Smooth muscle cell (in vitro differentiated cells): ENCODE results near the gene COX7A2L. TPM values are rescaled to one million over a fixed set of nuclear protein-coding genes. Genes with fewer than 3 reads are reported as not detected.
A peak's percentile ranks its signal among the peaks of the same experiment; 100 is the strongest.

Experiments used
- DNase-seq: peaks from one replicate; lab custom pipeline; 2025; ENCODE audit not compliant: unreplicated experiment; lab: John Stamatoyannopoulos, UW
- H2AFZ ChIP-seq: fragments of 200-600 bp; sonication (generic); 2 replicates; pipeline ENCODE4 v1.6.0; 2016; ENCODE audit warnings: antibody characterized with exemption, low read depth, mild to moderate bottlenecking
- H3F3A ChIP-seq: fragments of 200-600 bp; sonication (generic); 2 replicates; pipeline ENCODE4 v1.6.0; 2017; ENCODE audit warnings: antibody characterized with exemption, low read depth
- H3K27ac ChIP-seq: fragments of 200-600 bp; sonication (generic); 2 replicates; pipeline ENCODE4 v1.5.1; 2016; ENCODE audit warnings: low read depth, mild to moderate bottlenecking
- H3K27me3 ChIP-seq: fragments of 200-600 bp; sonication (generic); 2 replicates; pipeline ENCODE4 v1.6.1; 2016; ENCODE audit warnings: low read depth, mild to moderate bottlenecking
- H3K36me3 ChIP-seq: fragments of 200-600 bp; sonication (generic); 2 replicates; pipeline ENCODE4 v1.5.1; 2016; ENCODE audit warnings: low read depth
- H3K4me1 ChIP-seq: fragments of 200-600 bp; sonication (generic); 2 replicates; pipeline ENCODE4 v1.5.1; 2016; ENCODE audit warnings: low read depth
- H3K4me2 ChIP-seq: fragments of 200-600 bp; sonication (generic); 2 replicates; pipeline ENCODE4 v1.6.0; 2016; ENCODE audit warnings: mild to moderate bottlenecking
- H3K4me3 ChIP-seq: fragments of 200-600 bp; sonication (generic); 2 replicates; pipeline ENCODE4 v1.5.1; 2016; ENCODE audit warnings: mild to moderate bottlenecking
- H3K79me2 ChIP-seq: fragments of 200-600 bp; sonication (generic); 2 replicates; pipeline ENCODE4 v1.6.0; 2016; ENCODE audit warnings: low read depth, mild to moderate bottlenecking
- H3K9ac ChIP-seq: fragments of 200-600 bp; sonication (generic); 2 replicates; pipeline ENCODE4 v1.6.0; 2016; ENCODE audit warnings: low read depth
- H3K9me3 ChIP-seq: fragments of 200-600 bp; sonication (generic); replicated peaks from 2 replicates; pipeline ENCODE4 v1.5.1; 2016; ENCODE audit warnings: low read depth
- H4K20me1 ChIP-seq: fragments of 200-600 bp; sonication (generic); 2 replicates; pipeline ENCODE4 v1.6.0; 2016; ENCODE audit warnings: low read depth
- WGBS: methylation state at CpG from one replicate; pipeline ENCODE4 v1.1.7; 2016; ENCODE audit warnings: low lambda C conversion rate; 5-methylcytosine and 5-hydroxymethylcytosine counted together
- polyA plus RNA-seq: library from polyadenylated mRNA; unstranded; fragments of >200 nt; fragmentation: Nextera tagmentation; extraction: Ambion mirVana; gene quantifications from 2 replicates; pipeline ENCODE4 v1.2.1, GENCODE V29; 2016
- total RNA-seq: library from RNA; depleted of rRNA; stranded (reverse); fragments of >200 nt; gene quantifications from 2 replicates; pipeline ENCODE4 v1.2.3, GENCODE V29; 2014
- TF ChIP-seq, protein P1 (sequence below): fragments of 200-600 bp; sonication (generic); IDR thresholded peaks from 2 replicates; pipeline ENCODE4 v1.5.1; 2017; ENCODE audit warnings: borderline replicate concordance, mild to moderate bottlenecking, antibody characterized with exemption; ENCODE audit not compliant: insufficient read depth, poor library complexity, severe bottlenecking

The COX7A2L gene
- total and polyA plus RNA-seq, 2 experiments from 2014 or later = 93.3 to 145 TPM

DNA sequence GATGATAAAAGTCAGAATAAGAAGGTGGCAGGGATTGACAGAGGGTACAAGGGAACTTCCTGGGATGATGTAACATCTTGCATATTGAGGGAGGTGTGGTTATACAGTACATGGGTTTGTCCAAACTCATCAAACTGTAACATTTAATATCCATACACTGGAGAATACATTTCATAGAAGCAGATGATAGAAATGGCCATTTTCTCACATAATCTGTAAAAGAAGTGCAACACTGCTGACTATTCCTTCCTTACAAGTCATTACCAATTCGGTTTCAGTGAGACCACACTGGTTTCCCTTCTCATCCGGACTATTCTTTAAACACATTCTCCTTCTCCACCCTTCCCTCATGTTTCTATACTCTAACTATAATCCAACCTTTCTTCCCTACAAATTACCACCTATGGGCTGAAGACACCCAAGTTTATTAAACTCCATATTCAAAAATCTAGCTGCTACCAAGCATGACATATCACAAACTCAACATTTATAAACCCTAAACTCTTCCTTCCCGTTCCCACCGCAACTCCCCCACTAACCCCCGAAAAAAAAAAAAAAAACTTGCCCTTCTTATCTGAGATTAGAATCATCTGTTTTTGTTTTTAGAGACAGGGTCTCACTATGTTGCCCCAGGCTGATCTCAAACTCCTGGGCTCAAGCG, 1.6 kb downstream of the COX7A2L start:
- DNase-seq = no peak
- H3K9me3 ChIP-seq = no peaks in the 10 kb centered on the region
- H2AFZ ChIP-seq = no peak overlapping the region
- H3K9ac ChIP-seq = peak overlapping the region; percentile 98
- peak overlapping the region; percentile 90 for H3K4me2 ChIP-seq
- TF ChIP-seq, protein P1, sequence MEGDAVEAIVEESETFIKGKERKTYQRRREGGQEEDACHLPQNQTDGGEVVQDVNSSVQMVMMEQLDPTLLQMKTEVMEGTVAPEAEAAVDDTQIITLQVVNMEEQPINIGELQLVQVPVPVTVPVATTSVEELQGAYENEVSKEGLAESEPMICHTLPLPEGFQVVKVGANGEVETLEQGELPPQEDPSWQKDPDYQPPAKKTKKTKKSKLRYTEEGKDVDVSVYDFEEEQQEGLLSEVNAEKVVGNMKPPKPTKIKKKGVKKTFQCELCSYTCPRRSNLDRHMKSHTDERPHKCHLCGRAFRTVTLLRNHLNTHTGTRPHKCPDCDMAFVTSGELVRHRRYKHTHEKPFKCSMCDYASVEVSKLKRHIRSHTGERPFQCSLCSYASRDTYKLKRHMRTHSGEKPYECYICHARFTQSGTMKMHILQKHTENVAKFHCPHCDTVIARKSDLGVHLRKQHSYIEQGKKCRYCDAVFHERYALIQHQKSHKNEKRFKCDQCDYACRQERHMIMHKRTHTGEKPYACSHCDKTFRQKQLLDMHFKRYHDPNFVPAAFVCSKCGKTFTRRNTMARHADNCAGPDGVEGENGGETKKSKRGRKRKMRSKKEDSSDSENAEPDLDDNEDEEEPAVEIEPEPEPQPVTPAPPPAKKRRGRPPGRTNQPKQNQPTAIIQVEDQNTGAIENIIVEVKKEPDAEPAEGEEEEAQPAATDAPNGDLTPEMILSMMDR = no peak
- H4K20me1 ChIP-seq = peaks cover 55% of the 10 kb centered on the region
- no peaks in the 10 kb centered on the region for H3K36me3 ChIP-seq
- peaks cover 21% of the 10 kb centered on the region for H3K4me1 ChIP-seq
- WGBS = 71% methylated on average over 6 of the region's 6 CpGs
- no peaks in the 10 kb centered on the region for H3K27me3 ChIP-seq
- H3K4me3 ChIP-seq = peak overlapping the region; percentile 89
- peak overlapping the region; percentile 92 for H3K27ac ChIP-seq
- H3F3A ChIP-seq = no peaks in the 10 kb centered on the region
- H3K79me2 ChIP-seq = peaks cover 64% of the 10 kb centered on the region

DNA sequence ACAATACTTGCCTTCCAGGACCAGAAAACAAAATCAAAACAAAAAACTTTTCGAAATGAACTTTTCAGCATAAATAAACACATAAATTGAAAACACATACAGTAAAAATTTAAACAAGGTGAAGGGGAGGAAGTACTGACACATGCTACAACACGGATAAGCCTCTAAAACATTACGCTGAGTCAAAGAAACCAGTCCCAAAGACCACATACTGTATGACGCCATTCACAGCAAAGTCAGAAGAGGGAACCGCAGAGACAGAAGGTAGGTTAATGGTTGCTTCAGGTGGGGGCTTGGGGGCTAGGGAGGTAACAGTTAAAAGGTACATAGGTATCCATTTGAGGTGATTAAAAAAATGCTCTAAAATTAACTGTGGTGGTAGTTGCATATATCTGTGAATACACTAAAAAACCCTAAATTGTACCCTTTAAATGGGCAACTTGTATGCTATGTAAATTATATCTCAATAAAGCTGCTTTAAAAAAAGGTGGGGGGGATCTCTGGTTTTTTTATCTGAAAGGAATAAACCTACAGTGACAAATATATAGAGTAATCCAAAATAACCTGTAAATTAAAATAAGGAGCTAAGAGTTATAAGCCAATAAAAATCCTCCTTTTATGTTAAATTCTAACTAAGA, 7.1 kb downstream of the COX7A2L start:
- Histone ChIP-seq H4K20me1 (peaks cover 95% of the 10 kb centered on the region), H3K4me2 (peak overlapping the region; percentile 54), H3K27me3 (no peaks in the 10 kb centered on the region), H2AFZ (no peak overlapping the region), H3K27ac (peak overlapping the region; percentile 91), H3K4me1 (peaks cover 12% of the 10 kb centered on the region), H3K9ac (peak overlapping the region; percentile 65), H3K79me2 (peaks cover 95% of the 10 kb centered on the region), H3K4me3 (no peak overlapping the region), H3K36me3 (peaks cover 6% of the 10 kb centered on the region), H3F3A (peaks cover 3% of the 10 kb centered on the region), H3K9me3 (no peaks in the 10 kb centered on the region)
- WGBS = 82% methylated on average over 5 of the region's 5 CpGs
- DNase-seq = no peak
- TF ChIP-seq, protein P1 = no peak

DNA sequence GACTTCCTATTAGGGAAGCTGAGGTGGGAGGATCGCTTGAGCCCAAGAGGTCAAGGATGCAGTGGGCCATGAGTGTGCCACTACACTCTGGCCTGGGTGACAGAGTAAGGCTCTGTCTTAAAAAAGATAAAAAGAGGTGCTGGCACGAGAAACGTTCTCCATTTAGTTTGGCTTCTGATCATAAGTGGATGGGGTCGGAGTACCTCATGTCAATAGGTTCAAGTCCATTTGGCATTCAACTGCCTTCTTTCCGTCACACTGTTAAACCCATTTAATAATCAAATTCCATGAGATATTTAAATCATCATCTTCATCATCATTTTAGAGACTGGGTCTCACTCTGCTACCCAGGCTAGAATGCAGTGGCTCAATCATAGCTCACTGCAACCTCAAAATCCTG, 9.2 kb downstream of the COX7A2L start:
- WGBS = 97% methylated on average over 5 of the region's 5 CpGs
- no peak overlapping the region for H3K9ac ChIP-seq

More for the DNA sequence above, 9.2 kb downstream of the COX7A2L start:
- no peak overlapping the region for H3K27ac ChIP-seq
- H3F3A ChIP-seq = peaks cover 3% of the 10 kb centered on the region
- TF ChIP-seq, protein P1 = no peak
- no peaks in the 10 kb centered on the region for H3K9me3 ChIP-seq
- H3K27me3 ChIP-seq = no peaks in the 10 kb centered on the region
- H3K4me2 ChIP-seq = no peak overlapping the region
- no peak overlapping the region for H2AFZ ChIP-seq
- H3K4me3 ChIP-seq = no peak overlapping the region
- peaks cover 10% of the 10 kb centered on the region for H3K4me1 ChIP-seq
- DNase-seq = no peak
- peaks cover 94% of the 10 kb centered on the region for H3K79me2 ChIP-seq
- peaks cover 6% of the 10 kb centered on the region for H3K36me3 ChIP-seq
- H4K20me1 ChIP-seq = peaks cover 90% of the 10 kb centered on the region
